Kidney (tissue), 14 donors: Measurements from ENCODE around the gene NAXE. TPM values are rescaled to one million over a fixed set of nuclear protein-coding genes. Genes with fewer than 3 reads are reported as not detected.
"Not testable (repeated sequence)": the region's sequence is repeated elsewhere in the genome, so short reads cannot be mapped to it uniquely, and the experiment has no call there.

Source experiments
- DNase-seq, 5 donors: peaks; one replicate each; pipeline ENCODE4 v3.0.0-alpha.2; 2013 to 2020
- FAIRE-seq: peaks from 2 replicates; lab custom pipeline; 2012; peaks lifted over from hg19 to GRCh38; lab: Jason Lieb, UNC
- H3K27ac ChIP-seq, 2 donors: one replicate each; pipeline ENCODE4 v1.7.0; 2013; ENCODE audit warnings: low read depth in 2 of 2, low read length in 2 of 2, inconsistent platforms in 1 of 2
- H3K27me3 ChIP-seq: one replicate; pipeline ENCODE4 v1.7.1; 2013; ENCODE audit warnings: low read length, inconsistent platforms; ENCODE audit not compliant: control insufficient read depth, insufficient read depth
- H3K36me3 ChIP-seq, 3 donors: one replicate each; pipeline versions ENCODE4 v1.7.0 to v1.7.1; 2013; ENCODE audit warnings: low read length in 3 of 3, control low read depth in 1 of 3, inconsistent platforms in 1 of 3; ENCODE audit not compliant: insufficient read depth in 3 of 3, control insufficient read depth in 2 of 3
- H3K4me1 ChIP-seq, 3 donors: one replicate each; pipeline versions ENCODE4 v1.7.0 to v1.7.1; 2013; ENCODE audit warnings: low read length in 3 of 3, inconsistent platforms in 1 of 3, low read depth in 1 of 3; ENCODE audit not compliant: control insufficient read depth in 2 of 3, insufficient read depth in 2 of 3
- H3K4me3 ChIP-seq, 3 donors: one replicate each; pipeline versions ENCODE4 v1.7.0 to v1.8.1; 2013; ENCODE audit warnings: low read length in 3 of 3, control low read depth in 1 of 3, inconsistent platforms in 1 of 3
- H3K9ac ChIP-seq, 3 donors: one replicate each; pipeline versions ENCODE4 v1.7.0 to v1.7.1; 2013; ENCODE audit warnings: low read length in 3 of 3, control low read depth in 1 of 3, inconsistent platforms in 1 of 3
- H3K9me3 ChIP-seq, 3 donors: one replicate each; pipeline versions ENCODE4 v1.7.0 to v1.7.1; 2013; ENCODE audit warnings: low read length in 3 of 3, control low read depth in 1 of 3, inconsistent platforms in 1 of 3; ENCODE audit not compliant: control insufficient read depth in 2 of 3, insufficient read depth in 1 of 3
- CTCF ChIP-seq: IDR thresholded peaks from 3 replicates; pipeline ENCODE4 v1.5.1; 2012; ENCODE audit warnings: mild to moderate bottlenecking, moderate library complexity, borderline replicate concordance; ENCODE audit not compliant: insufficient read depth; ENCODE audit errors: extremely low read depth
- intact Hi-C: fragments of 100-400 bp; cut with DNase I; formaldehyde crosslinking; loops from one replicate; pipeline ENCODE4 v1.11.1; 2022
- polyA plus RNA-seq: library from polyadenylated mRNA; stranded (reverse); fragments of 350-450 nt; fragmentation: Illumina TruSeq; extraction: RNeasy Lipid Tissue Mini Kit (QIAGEN cat#74804); gene quantifications from one replicate; pipeline ENCODE4 v1.2.3, GENCODE V29; 2014; ENCODE audit warnings: low read depth, low replicate concordance; ENCODE audit not compliant: insufficient read depth
- total RNA-seq: library from RNA; stranded (reverse); fragmentation: NEBNext Ultra II Directional; extraction: Animal tissue kit (Norgen Biotek cat#: 25700); gene quantifications from one replicate; pipeline ENCODE4 v1.2.1, GENCODE V29; 2021
- donor health status: control.
- donor health status: control.
- donor health status: control.
- donor health status: control.
- donor health status: control.
- donor health status: DM: yes; HTN: yes; CAD: no.
- donor health status: Normal renal cell carcinoma (clear cell type).

The NAXE gene
- total and polyA plus RNA-seq, 2 donors from 2014 or later = 78.0 to 221 TPM

DNA sequence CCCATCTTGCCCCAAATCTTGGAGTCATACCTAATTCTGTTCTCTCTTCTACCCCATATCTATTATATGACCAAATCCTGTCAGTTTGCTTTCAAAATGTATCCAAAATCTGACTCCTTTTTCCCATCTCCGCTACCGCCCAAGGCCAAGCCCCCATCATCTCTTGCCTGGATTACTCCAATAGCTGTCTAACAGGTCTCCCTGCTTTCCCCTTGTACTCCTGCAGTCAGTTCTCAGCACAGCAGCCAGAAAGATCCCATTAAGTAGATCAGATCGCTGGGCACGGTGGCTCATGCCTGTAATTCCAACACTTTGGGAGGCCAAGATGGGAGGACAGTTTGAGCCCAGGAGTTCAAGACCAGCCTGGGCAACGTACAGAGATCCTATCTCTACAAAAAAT is 39.1 kb upstream of the NAXE start:
- FAIRE-seq = no peak
- no peak for TF ChIP-seq CTCF
- Histone ChIP-seq H3K27ac (no peak overlapping the region), H3K27me3 (no peaks in the 10 kb centered on the region), H3K9me3 (no peaks in the 10 kb centered on the region), H3K4me1 (no peaks in the 10 kb centered on the region), H3K9ac (no peak overlapping the region), H3K4me3 (no peak overlapping the region), H3K36me3 (no peaks in the 10 kb centered on the region)
- DNase-seq = no peak
- intact Hi-C loops = no loop called here

GRCh38 chr1:156552937-156553336 is 38.6 kb upstream of the NAXE start:
- H3K27ac ChIP-seq, FAIRE-seq, DNase-seq, H3K9ac ChIP-seq, H3K9me3 ChIP-seq, intact Hi-C loops, H3K4me1 ChIP-seq, H3K4me3 ChIP-seq, H3K27me3 ChIP-seq, H3K36me3 ChIP-seq: not testable (repeated sequence)

GRCh38 chr1:156553860-156554485 is 37.6 kb upstream of the NAXE start:
- DNase-seq (no peak), FAIRE-seq (no peak)
- Histone ChIP-seq H3K27ac (no peak overlapping the region), H3K9ac (no peak overlapping the region), H3K9me3 (no peaks in the 10 kb centered on the region), H3K27me3 (no peaks in the 10 kb centered on the region), H3K4me1 (no peaks in the 10 kb centered on the region), H3K36me3 (no peaks in the 10 kb centered on the region), H3K4me3 (no peak overlapping the region)
- intact Hi-C loops = no loop called here
- TF ChIP-seq CTCF = no peak

DNA sequence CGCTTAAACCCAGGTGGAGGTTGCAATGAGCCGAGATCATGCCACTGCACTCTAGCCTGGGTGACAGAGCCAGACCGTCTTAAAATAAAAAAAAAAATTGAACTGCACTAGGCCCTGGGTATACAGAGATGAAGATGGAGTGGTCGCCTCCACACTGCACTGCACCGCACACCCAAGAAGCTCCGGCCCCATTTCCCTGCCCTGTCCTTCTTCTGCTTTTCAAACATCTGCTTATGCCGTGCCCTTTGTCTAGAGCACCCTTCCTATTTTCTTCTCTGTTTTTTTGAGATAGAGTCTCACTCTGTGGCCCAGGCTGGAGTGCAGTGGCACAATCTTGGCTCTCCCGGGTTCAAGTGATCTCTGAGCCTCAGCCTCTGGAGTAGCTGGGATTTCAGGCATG is 36.6 kb upstream of the NAXE start:
- no peaks in the 10 kb centered on the region for H3K36me3 ChIP-seq
- no peaks in the 10 kb centered on the region for H3K4me1 ChIP-seq
- H3K9ac ChIP-seq = no peak overlapping the region
- intact Hi-C loops = no loop called here
- no peak overlapping the region for H3K27ac ChIP-seq
- no peaks in the 10 kb centered on the region for H3K9me3 ChIP-seq
- DNase-seq (no peak), FAIRE-seq (no peak)
- no peak for TF ChIP-seq CTCF
- H3K4me3 ChIP-seq = no peak overlapping the region
- H3K27me3 ChIP-seq = no peaks in the 10 kb centered on the region
